Type B pancreatic cell (in vitro differentiated cells): ENCODE data around the gene MRPS25. TPM values are rescaled to one million over a fixed set of nuclear protein-coding genes. Genes with fewer than 3 reads are reported as not detected.

Experiments
- DNase-seq: peaks from one replicate; pipeline ENCODE4 v3.0.0; 2021; ENCODE audit warnings: mixed read lengths; ENCODE audit not compliant: unreplicated experiment; ENCODE audit errors: extremely low spot score
- H3K27ac Mint-ChIP-seq: 2 replicates; pipeline ENCODE4 v1.8.0; 2021; ENCODE audit warnings: mild to moderate bottlenecking, mixed read lengths
- H3K27me3 Mint-ChIP-seq: 2 replicates; pipeline ENCODE4 v1.8.0; 2021; ENCODE audit warnings: mixed read lengths
- H3K36me3 Mint-ChIP-seq: 2 replicates; pipeline ENCODE4 v1.8.0; 2021; ENCODE audit warnings: mixed read lengths
- H3K4me1 Mint-ChIP-seq: one replicate; pipeline ENCODE4 v1.8.0; 2021; ENCODE audit warnings: mixed read lengths; ENCODE audit not compliant: unreplicated experiment
- H3K4me3 Mint-ChIP-seq: 2 replicates; pipeline ENCODE4 v1.8.0; 2021; ENCODE audit warnings: mild to moderate bottlenecking, mixed read lengths
- H3K9me3 Mint-ChIP-seq: 2 replicates; pipeline ENCODE4 v1.8.0; 2021; ENCODE audit warnings: mixed read lengths
- CTCF ChIP-seq: fragments of 200-600 bp; sonication (generic); conservative IDR thresholded peaks from 2 replicates; pipeline ENCODE4 v1.5.0; 2021; ENCODE audit warnings: antibody characterized with exemption, mild to moderate bottlenecking
- total RNA-seq: library from RNA; stranded (reverse); gene quantifications from 2 replicates; pipeline ENCODE4 v1.2.1, GENCODE V29; 2021; ENCODE audit warnings: low replicate concordance

The MRPS25 gene
- total RNA-seq, 1 donor from 2014 or later = 71.7 TPM

DNA sequence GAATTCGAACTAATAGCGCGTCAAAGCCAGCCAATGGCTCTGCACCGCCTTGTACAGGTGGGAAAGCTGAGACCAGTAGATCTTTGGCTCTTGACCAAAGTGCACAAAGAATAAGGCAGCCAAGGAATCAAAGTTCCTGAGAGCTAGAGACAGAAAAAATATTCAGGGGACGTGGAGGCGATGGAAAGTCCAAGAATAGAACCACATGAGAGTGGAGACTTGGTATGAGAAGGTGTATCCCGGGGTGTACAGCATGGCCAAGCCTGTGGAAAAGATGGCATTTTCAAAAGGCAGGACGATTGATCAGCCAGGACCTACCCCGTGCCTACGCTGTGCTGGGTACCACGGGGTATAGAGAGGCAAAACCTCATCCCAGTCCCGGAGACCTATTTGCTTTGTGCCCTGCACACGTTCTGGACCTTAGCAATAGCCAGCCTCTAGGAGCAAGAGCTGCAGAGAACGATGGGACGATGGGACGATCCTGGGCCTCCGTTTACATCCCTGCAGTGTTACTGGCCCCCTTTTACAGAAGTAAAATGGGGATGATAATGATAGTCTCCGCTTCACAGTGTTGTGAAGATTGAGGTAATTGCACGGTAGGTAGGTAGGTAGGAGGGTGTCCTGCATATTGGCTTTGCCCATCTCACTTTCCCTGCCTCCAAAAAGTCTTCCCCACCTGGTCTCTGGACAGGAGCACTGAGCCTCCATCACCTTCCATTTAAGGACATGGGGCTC lies 34.4 kb upstream of the MRPS25 start:
- Mint-ChIP-seq H3K9me3 (no peaks in the 10 kb centered on the region), H3K36me3 (peaks cover 4% of the 10 kb centered on the region), H3K27me3 (no peaks in the 10 kb centered on the region), H3K27ac (peak overlapping the region; percentile 91), H3K4me3 (peak overlapping the region; percentile 98), H3K4me1 (peaks cover 14% of the 10 kb centered on the region)
- DNase-seq = no peak
- no peak for TF ChIP-seq CTCF

DNA sequence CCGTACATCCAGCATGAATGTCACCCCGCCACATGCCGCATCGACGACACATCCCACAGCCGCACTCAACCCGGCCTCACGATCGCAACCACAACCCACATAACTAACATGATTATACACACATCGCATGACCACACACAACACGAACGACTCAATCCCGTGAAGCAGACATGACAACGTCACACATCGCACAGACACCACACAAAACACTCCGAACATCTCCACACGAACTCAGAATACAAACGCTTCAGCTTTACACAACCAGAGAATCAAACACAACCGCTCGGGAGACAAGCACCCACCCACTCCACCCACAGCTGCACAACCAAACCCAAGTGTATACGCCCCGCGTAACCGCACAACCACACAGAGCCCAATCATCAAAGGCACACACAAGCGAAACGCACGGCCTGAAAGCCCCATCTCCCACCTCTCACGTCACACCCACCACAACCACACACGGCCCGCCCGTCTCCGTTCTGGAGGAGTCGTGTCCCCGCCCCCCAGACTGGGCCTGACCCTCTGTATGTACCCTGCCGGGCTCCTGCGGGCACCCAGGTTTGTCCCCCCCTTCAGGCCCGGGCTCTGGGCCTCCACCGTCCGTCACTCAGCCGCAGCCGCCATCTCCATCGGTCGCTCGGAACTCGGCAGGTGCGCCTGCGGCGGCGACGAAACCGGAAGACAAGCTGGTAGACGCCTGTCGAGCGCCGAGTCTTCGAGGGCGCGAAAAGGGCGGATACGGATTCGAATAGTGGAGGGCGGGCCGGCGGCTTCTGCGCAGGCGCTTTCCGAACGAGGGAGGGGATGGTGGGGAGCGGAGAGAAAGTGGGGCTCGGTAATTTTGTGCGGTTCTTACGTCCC lies 33.6 kb upstream of the MRPS25 start, which contains the start of gene RBSN:
TSS of gene RBSN (minus strand) at position 646 of the 861 bp plus-strand sequence. CDS start 3,028 bp downstream, outside the sequence.
- Mint-ChIP-seq H3K4me1 (peaks cover 14% of the 10 kb centered on the region), H3K9me3 (no peaks in the 10 kb centered on the region), H3K27ac (peak within 1 kb of the TSS; percentile 91), H3K4me3 (peak within 1 kb of the TSS; percentile 98), H3K27me3 (no peaks in the 10 kb centered on the region), H3K36me3 (peaks cover 4% of the 10 kb centered on the region)
- TF ChIP-seq CTCF = no peak
- DNase-seq = peak; percentile 95

DNA sequence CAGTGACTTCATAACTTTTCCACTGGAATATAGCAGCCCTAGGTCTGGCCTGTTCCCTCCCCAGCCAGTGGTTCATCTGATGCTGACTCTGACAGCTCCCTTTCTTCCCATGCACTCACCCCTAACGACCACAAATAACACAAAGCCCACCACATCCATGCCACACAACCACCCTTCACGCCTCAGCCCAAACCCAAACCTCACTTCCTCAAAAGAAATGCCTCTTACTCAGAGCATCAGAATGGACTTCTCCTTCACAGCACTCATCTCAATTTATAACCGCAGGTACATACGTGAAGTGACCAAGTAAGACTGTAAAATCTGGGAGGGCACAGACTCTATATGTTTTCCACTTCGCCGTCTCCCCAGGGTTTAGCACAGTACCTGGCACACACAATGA lies 32.8 kb upstream of the MRPS25 start:
- H3K27ac Mint-ChIP-seq = peak overlapping the region; percentile 91
- no peaks in the 10 kb centered on the region for H3K27me3 Mint-ChIP-seq
- H3K4me1 Mint-ChIP-seq = peaks cover 14% of the 10 kb centered on the region
- no peaks in the 10 kb centered on the region for H3K9me3 Mint-ChIP-seq
- TF ChIP-seq CTCF = no peak
- H3K4me3 Mint-ChIP-seq = peak overlapping the region; percentile 98
- no peak for DNase-seq
- peaks cover 7% of the 10 kb centered on the region for H3K36me3 Mint-ChIP-seq

DNA sequence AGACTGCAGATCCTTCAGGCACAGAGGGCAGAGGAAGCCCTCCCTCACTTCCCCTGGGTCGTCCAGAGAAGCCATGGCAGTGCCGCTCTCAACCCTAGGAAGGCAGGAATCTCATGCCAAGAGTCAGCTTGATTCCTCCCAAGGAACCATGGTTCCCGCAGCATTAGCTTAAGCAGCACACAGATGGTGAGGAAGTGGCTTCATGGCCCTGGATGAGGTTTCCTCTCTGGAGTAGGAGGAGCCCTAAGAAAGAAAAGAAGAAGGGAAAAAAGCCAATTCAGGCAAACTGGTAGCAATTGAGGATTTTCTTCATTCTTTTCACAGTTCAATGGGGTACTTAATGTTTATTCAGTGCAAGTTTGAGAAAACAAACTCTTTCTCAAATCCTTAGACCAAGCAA lies 30.9 kb upstream of the MRPS25 start:
- Mint-ChIP-seq H3K27ac (no peak overlapping the region), H3K9me3 (no peaks in the 10 kb centered on the region), H3K4me3 (peak overlapping the region; percentile 70), H3K27me3 (no peaks in the 10 kb centered on the region), H3K4me1 (peaks cover 14% of the 10 kb centered on the region), H3K36me3 (peaks cover 11% of the 10 kb centered on the region)
- no peak for DNase-seq
- TF ChIP-seq CTCF = no peak

DNA sequence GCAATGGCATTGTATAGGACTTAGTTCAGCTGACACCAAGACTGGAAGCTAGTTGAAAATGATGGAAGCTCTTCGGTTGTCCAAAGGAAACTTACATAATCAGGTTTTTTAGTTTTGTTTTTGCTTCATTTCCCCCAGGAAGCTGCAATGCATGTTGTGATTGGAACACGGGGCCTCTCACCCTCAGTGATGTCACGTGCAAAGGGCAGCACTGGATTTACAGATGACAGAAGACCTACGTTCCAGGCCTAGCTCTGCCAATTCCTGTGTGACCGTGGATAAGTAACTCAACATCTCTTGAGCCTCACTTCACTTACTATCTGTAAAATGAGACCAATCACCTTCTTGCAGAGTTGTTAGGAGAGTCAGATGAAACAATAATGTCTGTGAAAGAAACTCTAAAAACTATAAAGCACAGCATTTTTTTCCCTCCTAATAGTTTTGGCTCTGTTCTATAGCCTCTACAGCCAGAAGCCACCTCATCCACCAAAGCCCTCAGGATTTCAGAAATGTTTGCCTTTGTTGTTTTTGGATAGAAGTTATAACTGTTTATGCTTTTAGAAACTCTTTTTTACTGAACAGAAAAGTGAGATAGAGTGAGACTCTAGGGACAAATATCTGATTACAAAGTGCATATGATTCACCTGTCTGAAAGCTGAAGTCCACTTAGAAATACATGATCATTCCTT lies 29.2 kb upstream of the MRPS25 start:
- Mint-ChIP-seq H3K27ac (no peak overlapping the region), H3K4me3 (no peak overlapping the region), H3K9me3 (no peaks in the 10 kb centered on the region), H3K27me3 (no peaks in the 10 kb centered on the region), H3K4me1 (peaks cover 11% of the 10 kb centered on the region), H3K36me3 (peaks cover 17% of the 10 kb centered on the region)
- no peak for TF ChIP-seq CTCF
- DNase-seq = no peak
